IMR-90 (cell line): ENCODE data around the gene HLA-DOB. TPM values are rescaled to one million over a fixed set of nuclear protein-coding genes. Genes with fewer than 3 reads are reported as not detected.

Source experiments
- ATAC-seq: fragments of 200-7000 bp; cut with Tn5 transposase; 2 replicates; pipeline ENCODE4 v1.9.1; 2020; ENCODE audit warnings: low read depth, mild to moderate bottlenecking, moderate library complexity
- BruUV-seq: library from RNA; stranded (reverse); fragments of 400-500 nt; replicated peaks from 2 replicates; lab custom pipeline; 2021; lab: Mats Ljungman, UMichigan
- CTCF ChIA-PET: fragments of 300-600 bp; formaldehyde crosslinking; extraction: SDS; loops from one replicate; lab custom pipeline; 2021; ENCODE audit warnings: antibody characterized with exemption; lab: Yijun Ruan, JAX
- POLR2A ChIA-PET: fragments of 300-600 bp; sonication (Branson Sonifier 250); formaldehyde crosslinking; loops from one replicate; lab custom pipeline; 2022; ENCODE audit warnings: antibody characterized with exemption; ENCODE audit not compliant: unreplicated experiment; lab: Charles Lee
- DNase-seq: peaks from one replicate; pipeline ENCODE4 v3.0.0; 2013
- H2AFZ ChIP-seq: replicated peaks from 2 replicates; pipeline ENCODE3; 2013; ENCODE audit warnings: low read length, mild to moderate bottlenecking; ENCODE audit not compliant: poor library complexity
- H2AK5ac ChIP-seq: 2 replicates; pipeline ENCODE4 v1.6.1; 2013; ENCODE audit warnings: low read depth, low read length, inconsistent platforms
- H2AK9ac ChIP-seq: replicated peaks from 2 replicates; pipeline ENCODE3; 2013; ENCODE audit warnings: mild to moderate bottlenecking, low read depth, low read length, moderate library complexity; ENCODE audit not compliant: poor library complexity
- H2BK120ac ChIP-seq: 2 replicates; pipeline ENCODE4 v1.6.1; 2013; ENCODE audit warnings: low read depth, low read length, inconsistent platforms
- H2BK15ac ChIP-seq: 3 replicates; pipeline ENCODE4 v1.6.1; 2013; ENCODE audit warnings: low read depth, low read length, inconsistent platforms
- H2BK20ac ChIP-seq: 2 replicates; pipeline ENCODE4 v1.6.1; 2013; ENCODE audit warnings: low read depth, mild to moderate bottlenecking, inconsistent platforms, low read length, moderate library complexity
- H2BK5ac ChIP-seq: 2 replicates; pipeline ENCODE4 v1.6.1; 2013; ENCODE audit warnings: mild to moderate bottlenecking, low read depth, low read length, inconsistent platforms; ENCODE audit not compliant: poor library complexity, severe bottlenecking
- H3K14ac ChIP-seq: replicated peaks from 2 replicates; pipeline ENCODE4 v1.6.1; 2013; ENCODE audit warnings: low read depth, low read length, inconsistent platforms
- H3K18ac ChIP-seq: 2 replicates; pipeline ENCODE4 v1.6.1; 2013; ENCODE audit warnings: low read depth, low read length, control low read depth
- H3K23ac ChIP-seq: 2 replicates; pipeline ENCODE4 v1.6.1; 2013; ENCODE audit warnings: low read depth, low read length, inconsistent platforms
- H3K27ac ChIP-seq: 2 replicates; pipeline ENCODE4 v1.5.1; 2013; ENCODE audit warnings: mild to moderate bottlenecking, control low read depth, low read length; ENCODE audit not compliant: insufficient read depth
- H3K27me3 ChIP-seq: 2 replicates; pipeline ENCODE4 v1.6.1; 2013; ENCODE audit warnings: low read length; ENCODE audit not compliant: control insufficient read depth, insufficient read depth
- H3K36me3 ChIP-seq: 2 replicates; pipeline ENCODE4 v1.6.1; 2013; ENCODE audit warnings: low read length, mixed read lengths; ENCODE audit not compliant: control insufficient read depth, insufficient read depth
- H3K4ac ChIP-seq: 2 replicates; pipeline ENCODE4 v1.6.1; 2013; ENCODE audit warnings: low read depth, low read length, inconsistent platforms
- H3K4me1 ChIP-seq: 2 replicates; pipeline ENCODE4 v1.6.1; 2013; ENCODE audit warnings: low read length, mixed read lengths; ENCODE audit not compliant: control insufficient read depth, insufficient read depth
- H3K4me2 ChIP-seq: 2 replicates; pipeline ENCODE4 v1.6.1; 2013; ENCODE audit warnings: low read depth, mild to moderate bottlenecking, control low read depth, low read length, moderate library complexity
- H3K4me3 ChIP-seq: 2 replicates; pipeline ENCODE4 v1.5.1; 2013; ENCODE audit warnings: low read depth, mild to moderate bottlenecking, control low read depth, low read length, moderate library complexity; ENCODE audit not compliant: insufficient read depth
- H3K56ac ChIP-seq: 2 replicates; pipeline ENCODE4 v1.6.1; 2013; ENCODE audit warnings: low read length, inconsistent platforms; ENCODE audit not compliant: insufficient read depth; ENCODE audit errors: extremely low read depth
- H3K79me1 ChIP-seq, 2 experiments: 2 replicates each; pipeline ENCODE4 v1.6.1; 2013; ENCODE audit warnings: low read length in 2 of 2, inconsistent platforms in 1 of 2, low read depth in 1 of 2
- H3K9ac ChIP-seq: 2 replicates; pipeline ENCODE4 v1.6.1; 2013; ENCODE audit warnings: low read depth, low read length, control low read depth
- H3K9me1 ChIP-seq: 2 replicates; pipeline ENCODE4 v1.6.1; 2013; ENCODE audit warnings: low read length, inconsistent platforms; ENCODE audit not compliant: insufficient read depth
- H3K9me3 ChIP-seq: 2 replicates; pipeline ENCODE4 v1.6.1; 2013; ENCODE audit warnings: low read length; ENCODE audit not compliant: control insufficient read depth, insufficient read depth
- H4K20me1 ChIP-seq: 2 replicates; pipeline ENCODE4 v1.6.1; 2013; ENCODE audit warnings: low read length, inconsistent platforms; ENCODE audit not compliant: insufficient read depth
- H4K5ac ChIP-seq: 2 replicates; pipeline ENCODE4 v1.6.1; 2013; ENCODE audit warnings: mild to moderate bottlenecking, low read depth, low read length, control low read depth
- H4K8ac ChIP-seq, 2 experiments: 2 replicates each; pipeline ENCODE4 v1.6.1; 2013; ENCODE audit warnings: low read depth in 2 of 2, low read length in 2 of 2, control low read depth in 1 of 2, inconsistent platforms in 1 of 2
- H4K91ac ChIP-seq: 2 replicates; pipeline ENCODE4 v1.6.1; 2013; ENCODE audit warnings: low read depth, low read length, inconsistent platforms; ENCODE audit not compliant: insufficient read depth
- BHLHE40 ChIP-seq: fragments of 150-350 bp; IDR thresholded peaks from 2 replicates; pipeline ENCODE4 v1.6.1; 2016; ENCODE audit warnings: mild to moderate bottlenecking, low read depth, low read length
- CHD1 ChIP-seq: IDR thresholded peaks from 2 replicates; pipeline ENCODE4 v1.6.1; 2012; ENCODE audit warnings: low read depth, low read length, improper control_type of control experiment
- MAFK ChIP-seq: IDR thresholded peaks from 2 replicates; pipeline ENCODE4 v1.6.1; 2012; ENCODE audit warnings: low read depth, low read length, improper control_type of control experiment
- MXI1 ChIP-seq: IDR thresholded peaks from 2 replicates; pipeline ENCODE4 v1.6.1; 2012; ENCODE audit warnings: low read depth, mild to moderate bottlenecking, low read length, moderate library complexity, borderline replicate concordance
- NFE2L2 ChIP-seq: fragments of 150-350 bp; IDR thresholded peaks from 2 replicates; pipeline ENCODE4 v1.6.1; 2016; ENCODE audit warnings: low read depth, mild to moderate bottlenecking, low read length
- RAD21 ChIP-seq: IDR thresholded peaks from 2 replicates; pipeline ENCODE4 v1.6.1; 2012; ENCODE audit warnings: low read length, improper control_type of control experiment
- RFX5 ChIP-seq: IDR thresholded peaks from 2 replicates; pipeline ENCODE4 v1.8.0; 2012; ENCODE audit warnings: low read depth, mild to moderate bottlenecking, low read length, moderate library complexity
- USF2 ChIP-seq: fragments of 150-350 bp; IDR thresholded peaks from 2 replicates; pipeline ENCODE4 v1.6.1; 2017; ENCODE audit warnings: mild to moderate bottlenecking, antibody characterized with exemption, low read length, low read depth
- WGBS, 2 experiments: methylation state at CpG; one replicate each; pipeline versions ENCODE4 v1.1.5 to v1.1.7; 2013; ENCODE audit warnings: missing lambda C conversion rate in 2 of 2; ENCODE audit not compliant: insufficient read length in 1 of 2; ENCODE audit errors: extremely low coverage in 2 of 2; 5-methylcytosine and 5-hydroxymethylcytosine counted together
- dilution Hi-C: fragments of 300-500 bp; cut with HindIII; formaldehyde crosslinking; loops from one replicate; pipeline ENCODE4 v1.14.3; 2018; ENCODE audit warnings: low sequenced_read_pairs; ENCODE audit not compliant: unreplicated experiment
- in situ Hi-C: fragments of 300-500 bp; cut with MboI; formaldehyde crosslinking; loops from 3 replicates; pipeline ENCODE4 v1.14.3; 2019; ENCODE audit warnings: low sequenced_read_pairs, inconsistent platforms, mixed read lengths
- intact Hi-C: fragments of 100-400 bp; cut with micrococcal nuclease; formaldehyde crosslinking; loops from 2 replicates; pipeline ENCODE4 v1.10.0; 2022
- polyA plus RNA-seq, 3 experiments: library from polyadenylated mRNA; depleted of rRNA; stranded (reverse); fragments of >200 nt; gene quantifications; 2 replicates each; pipeline ENCODE4 v1.2.3, GENCODE V29; 2012; ENCODE audit warnings: low replicate concordance in 1 of 3
- total RNA-seq: library from RNA; depleted of rRNA; stranded (reverse); fragments of >200 nt; gene quantifications from 2 replicates; pipeline ENCODE4 v1.2.3, GENCODE V29; 2012

HLA-DOB gene
- total and polyA plus RNA-seq, 2 of the 4 experiments (the other 2 are of a cell fraction), result 0.36 to 2.3 TPM

GRCh38 chr6:32819729-32820128, 2.9 kb upstream of the HLA-DOB start:
- dilution Hi-C loops (no loop called here), in situ Hi-C loops (no loop called here), intact Hi-C loops (no loop called here)
- Histone ChIP-seq H3K27ac (no peak overlapping the region), H3K9me3 (no peaks in the 10 kb centered on the region), H3K9ac (no peak overlapping the region), H3K27me3 (no peaks in the 10 kb centered on the region), H2BK15ac (no peak overlapping the region), H3K18ac (no peak overlapping the region), H2BK120ac (no peak overlapping the region), H2AK9ac (no peak overlapping the region), H2AK5ac (no peak overlapping the region), H4K20me1 (no peaks in the 10 kb centered on the region), H4K91ac (no peak overlapping the region), H3K14ac (no peak overlapping the region), H3K36me3 (no peaks in the 10 kb centered on the region), H3K4me2 (no peak overlapping the region), H3K4ac (no peak overlapping the region), H2AFZ (no peak overlapping the region), H3K23ac (peak overlapping the region; percentile 43; the same call in 1 of the 2 replicates), H3K9me1 (no peaks in the 10 kb centered on the region), H3K4me1 (peaks cover 5% of the 10 kb centered on the region), H3K4me3 (no peak overlapping the region), H2BK20ac (no peak overlapping the region), H4K5ac (no peak overlapping the region), H4K8ac (no peak overlapping the region), H3K79me1 (no peaks in the 10 kb centered on the region), H3K56ac (no peak overlapping the region), H2BK5ac (no peak overlapping the region)
- POLR2A ChIA-PET, result no interaction called here
- no TSS peak for BruUV-seq
- ATAC-seq (peak; percentile 79), DNase-seq (peak; percentile 79)
- TF ChIP-seq CHD1, result no peak
- TF ChIP-seq NFE2L2, result peak; percentile 88
- TF ChIP-seq BHLHE40, result peak; percentile 44; the same call in 1 of the 2 replicates
- no peak for TF ChIP-seq MXI1
- TF ChIP-seq MAFK, result peak; percentile 38; the same call in 1 of the 2 replicates
- no peak for TF ChIP-seq RAD21
- no peak for TF ChIP-seq USF2
- no peak for TF ChIP-seq RFX5
- CTCF ChIA-PET, result no interaction called here
- WGBS, 2 experiments, result no CpG with 5 or more reads among the region's 3 CpGs
